SK-N-SH (cell line): Measurements from ENCODE around the gene MAN1A1. TPM values are rescaled to one million over a fixed set of nuclear protein-coding genes. Genes with fewer than 3 reads are reported as not detected.

Experiments used
- CTCF ChIA-PET: fragments of 300-600, 350-600 bp; formaldehyde crosslinking; extraction: SDS; loops from one replicate; lab custom pipeline; 2021; lab: Yijun Ruan, JAX
- POLR2A ChIA-PET: fragments of 350-600 bp; sonication (Branson Sonifier 250); formaldehyde crosslinking; extraction: SDS; loops from one replicate; lab custom pipeline; 2020; ENCODE audit warnings: antibody characterized with exemption, inconsistent platforms; lab: Yijun Ruan, JAX
- DNase-seq: peaks from one replicate; pipeline ENCODE4 v3.0.0; 2012
- H2AFZ ChIP-seq: fragments of 200-600 bp; sonication (generic); 2 replicates; pipeline ENCODE4 v1.8.1; 2016; ENCODE audit warnings: antibody characterized with exemption, mild to moderate bottlenecking, low read depth
- H3F3A ChIP-seq: fragments of 200-600 bp; sonication (generic); replicated peaks from 2 replicates; pipeline ENCODE3; 2016; ENCODE audit warnings: antibody characterized with exemption, mild to moderate bottlenecking; ENCODE audit not compliant: insufficient read depth
- H3K27ac ChIP-seq, 2 experiments: fragments of 200-500 bp in 1 of 2; fragments of 200-600 bp in 1 of 2; sonication (Bioruptor generic) in 1 of 2; sonication (generic), shearing (Covaris generic) in 1 of 2; 2 replicates each; pipeline versions ENCODE4 v1.5.1 to v1.6.1; 2014 to 2016; ENCODE audit warnings: low read depth in 2 of 2, inconsistent platforms in 1 of 2, low read length in 1 of 2, mild to moderate bottlenecking in 1 of 2, mixed read lengths in 1 of 2
- H3K27me3 ChIP-seq: fragments of 200-600 bp; sonication (generic), shearing (Covaris generic); 2 replicates; pipeline ENCODE4 v1.6.1; 2016; ENCODE audit warnings: mixed run types; ENCODE audit not compliant: insufficient read depth
- H3K36me3 ChIP-seq, 2 experiments: fragments of 200-500 bp in 1 of 2; fragments of 200-600 bp in 1 of 2; sonication (Bioruptor generic) in 1 of 2; sonication (generic) in 1 of 2; replicated peaks in 1 of 2; 2 replicates each; pipeline versions ENCODE3 to v1.5.1; 2014 to 2016; ENCODE audit warnings: low read length in 1 of 2, mild to moderate bottlenecking in 1 of 2; ENCODE audit not compliant: insufficient read depth in 2 of 2, control insufficient read depth in 1 of 2
- H3K4me1 ChIP-seq, 2 experiments: fragments of 200-500 bp in 1 of 2; fragments of 200-600 bp in 1 of 2; sonication (Bioruptor generic) in 1 of 2; sonication (generic), shearing (Covaris generic) in 1 of 2; 2 replicates each; pipeline versions ENCODE4 v1.5.1 to v1.6.1; 2014 to 2016; ENCODE audit warnings: low read depth in 1 of 2, low read length in 1 of 2, mixed run types in 1 of 2; ENCODE audit not compliant: insufficient read depth in 2 of 2, control insufficient read depth in 1 of 2
- H3K4me2 ChIP-seq: fragments of 200-600 bp; sonication (generic), shearing (Covaris generic); 2 replicates; pipeline ENCODE4 v1.6.1; 2017; ENCODE audit warnings: mixed run types
- H3K4me3 ChIP-seq, 2 experiments: fragments of 200-500 bp in 1 of 2; fragments of 200-600 bp in 1 of 2; sonication (Bioruptor generic) in 1 of 2; sonication (generic), shearing (Covaris generic) in 1 of 2; 2 replicates each; pipeline versions ENCODE4 v1.5.1 to v1.8.1; 2014 to 2016; ENCODE audit warnings: low read depth in 2 of 2, inconsistent platforms in 1 of 2, low read length in 1 of 2, mild to moderate bottlenecking in 1 of 2, mixed read lengths in 1 of 2, moderate library complexity in 1 of 2
- H3K79me2 ChIP-seq: fragments of 200-600 bp; sonication (generic); 2 replicates; pipeline ENCODE4 v1.8.1; 2017; ENCODE audit warnings: mild to moderate bottlenecking; ENCODE audit not compliant: insufficient read depth
- H3K9ac ChIP-seq: fragments of 200-600 bp; sonication (generic); 2 replicates; pipeline ENCODE4 v1.6.1; 2017; ENCODE audit warnings: mixed run types
- H3K9me2 ChIP-seq: fragments of 200-600 bp; sonication (generic); 2 replicates; pipeline ENCODE4 v1.6.1; 2017; ENCODE audit warnings: mixed run types
- H3K9me3 ChIP-seq: fragments of 200-600 bp; sonication (generic); 2 replicates; pipeline ENCODE4 v1.6.1; 2017; ENCODE audit warnings: mixed run types, mild to moderate bottlenecking, moderate library complexity
- H4K20me1 ChIP-seq: fragments of 200-600 bp; sonication (generic); 2 replicates; pipeline ENCODE4 v1.6.1; 2017; ENCODE audit warnings: mild to moderate bottlenecking, mixed run types; ENCODE audit not compliant: insufficient read depth
- CHD2 ChIP-seq: fragments of 150-350 bp; IDR thresholded peaks from 2 replicates; pipeline ENCODE4 v1.6.1; 2018; ENCODE audit warnings: low read length; ENCODE audit not compliant: partially characterized antibody
- EP300 ChIP-seq, 2 experiments: IDR thresholded peaks; 2 replicates each; pipeline versions ENCODE4 v1.4.0 to v1.6.1; 2012; ENCODE audit warnings: borderline replicate concordance in 1 of 2, low read depth in 1 of 2, low read length in 1 of 2
- FOXJ3 ChIP-seq: sonication (generic); formaldehyde crosslinking; IDR thresholded peaks from 2 replicates; pipeline ENCODE4 v1.5.1; 2020; ENCODE audit warnings: mild to moderate bottlenecking, missing genetic modification reagents
- FOXM1 ChIP-seq: IDR thresholded peaks from 2 replicates; pipeline ENCODE4 v1.4.0; 2012; ENCODE audit warnings: low read depth, mild to moderate bottlenecking
- GATA2 ChIP-seq: sonication (generic); formaldehyde crosslinking; IDR thresholded peaks from 2 replicates; pipeline ENCODE4 v1.5.0; 2020; ENCODE audit warnings: mild to moderate bottlenecking, missing genetic modification reagents
- POLR2AphosphoS5 ChIP-seq: IDR thresholded peaks from 2 replicates; pipeline ENCODE4 v1.6.1; 2012; ENCODE audit warnings: low read depth, low read length
- RCOR1 ChIP-seq: fragments of 150-350 bp; IDR thresholded peaks from 2 replicates; pipeline ENCODE4 v1.6.1; 2017; ENCODE audit warnings: antibody characterized with exemption, low read length
- RXRA ChIP-seq: IDR thresholded peaks from 2 replicates; pipeline ENCODE4 v1.4.0; 2012; ENCODE audit warnings: low read depth, mild to moderate bottlenecking, borderline replicate concordance
- SIN3A ChIP-seq: IDR thresholded peaks from 2 replicates; pipeline ENCODE4 v1.6.1; 2012; ENCODE audit warnings: low read depth, mild to moderate bottlenecking, low read length, moderate library complexity, borderline replicate concordance
- TAF1 ChIP-seq: IDR thresholded peaks from 2 replicates; pipeline ENCODE4 v1.6.1; 2012; ENCODE audit warnings: low read depth, mild to moderate bottlenecking, low read length, moderate library complexity, borderline replicate concordance
- TCF12 ChIP-seq: IDR thresholded peaks from 2 replicates; pipeline ENCODE4 v1.4.0; 2012
- TEAD4 ChIP-seq: IDR thresholded peaks from 2 replicates; pipeline ENCODE4 v1.4.0; 2012; ENCODE audit warnings: mild to moderate bottlenecking, borderline replicate concordance; ENCODE audit not compliant: insufficient read depth
- WGBS: methylation state at CpG from one replicate; pipeline ENCODE4 v1.1.6; 2017; ENCODE audit warnings: low lambda C conversion rate; 5-methylcytosine and 5-hydroxymethylcytosine counted together
- polyA plus RNA-seq, 3 experiments: library from polyadenylated mRNA; depleted of rRNA; stranded (reverse); fragments of >200 nt; gene quantifications; 2 replicates each; pipeline ENCODE4 v1.2.3, GENCODE V29; 2012
- TF ChIP-seq, protein P1 (sequence below): IDR thresholded peaks from 2 replicates; pipeline ENCODE4; 2012
- TF ChIP-seq, protein P2 (sequence below): IDR thresholded peaks from 2 replicates; pipeline ENCODE4 v1.4.0; 2012; ENCODE audit warnings: low read depth, borderline replicate concordance
- TF ChIP-seq, protein P3 (sequence below): IDR thresholded peaks from 2 replicates; pipeline ENCODE4 v1.4.0; 2012; ENCODE audit warnings: low read depth, borderline replicate concordance

MAN1A1 gene
- polyA plus RNA-seq, 1 of the 3 experiments (the other 2 are of a cell fraction), result 28.0 TPM

DNA sequence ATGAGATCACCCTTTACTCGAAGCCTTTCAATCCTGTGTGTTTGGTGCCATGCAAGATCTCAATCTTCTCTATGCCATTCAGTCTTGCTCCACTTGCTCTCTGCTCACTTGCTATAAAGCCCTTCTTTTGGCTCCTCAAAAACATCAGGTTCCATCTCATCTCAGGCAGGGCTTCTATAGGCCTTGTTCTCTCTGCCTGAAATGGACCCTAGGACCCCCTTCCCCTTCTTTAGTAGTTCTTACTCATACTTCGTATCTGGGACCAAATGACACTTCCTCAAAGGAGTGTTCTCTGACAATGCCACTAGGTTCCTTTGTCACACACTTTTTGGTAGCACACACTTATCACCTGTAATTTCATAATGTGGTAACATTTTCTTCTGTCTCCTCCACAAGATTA lies 154.4 kb downstream of the MAN1A1 start:
- Histone ChIP-seq H3K9ac (no peak overlapping the region), H3K36me3 (peaks cover 33 to 36% of the 10 kb centered on the region in 2 experiments), H3K9me3 (no peaks in the 10 kb centered on the region), H3K27me3 (no peaks in the 10 kb centered on the region), H3K4me1 (peaks cover 0 to 28% of the 10 kb centered on the region in 2 experiments; a peak in 2 of 4 replicates), H3K79me2 (no peaks in the 10 kb centered on the region), H3K4me2 (no peak overlapping the region), H4K20me1 (no peaks in the 10 kb centered on the region), H2AFZ (no peak overlapping the region), H3F3A (no peaks in the 10 kb centered on the region), H3K9me2 (no peaks in the 10 kb centered on the region), H3K27ac (peak overlapping the region in 1 of 2 experiments; percentile 98; a peak in 2 of 4 replicates), H3K4me3 (no peak overlapping the region)
- ChIA-PET CTCF (interaction anchor here (1.7 kb wide), 1 partner anchor 46 kb away, joined by 4 read pairs; no protein-coding TSS in a partner anchor), POLR2A (no interaction called here)
- TF ChIP-seq RXRA, result no peak
- TF ChIP-seq GATA2, result 0 out of 2 replicates have a peak, but pooled peaks have one; percentile 9
- no peak for TF ChIP-seq TEAD4
- no peak for TF ChIP-seq SIN3A
- TF ChIP-seq POLR2AphosphoS5, result no peak
- TF ChIP-seq TAF1, result no peak
- no peak for DNase-seq
- WGBS, result 81% methylated on average over 2 of the region's 2 CpGs

DNA sequence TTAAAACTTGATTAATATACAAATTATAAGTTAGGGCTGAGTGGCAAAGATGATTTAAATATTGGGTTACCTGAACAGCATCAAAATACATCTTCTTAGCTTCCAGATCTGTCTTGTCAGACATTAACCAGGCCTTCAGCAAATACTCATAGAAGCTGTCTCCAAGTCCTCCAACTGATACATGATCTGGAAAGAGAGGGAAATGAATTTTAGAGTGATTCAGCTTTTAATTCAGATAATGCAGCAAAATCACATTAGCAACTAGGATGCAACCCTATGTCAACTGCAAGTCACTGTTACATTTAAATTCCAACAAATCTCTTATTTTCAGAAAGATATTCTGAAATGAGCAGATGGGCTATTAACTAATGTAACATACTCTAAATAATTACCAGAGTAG lies 155.9 kb downstream of the MAN1A1 start:
- H3K9me2 ChIP-seq, result no peaks in the 10 kb centered on the region
- peak; percentile 24 for DNase-seq
- no peaks in the 10 kb centered on the region for H3K9me3 ChIP-seq
- no peak overlapping the region for H3K9ac ChIP-seq
- no peaks in the 10 kb centered on the region for H3F3A ChIP-seq
- no peak overlapping the region for H3K4me3 ChIP-seq
- H3K4me1 ChIP-seq, result peaks cover 0 to 30% of the 10 kb centered on the region in 2 experiments; a peak in 2 of 4 replicates
- H3K36me3 ChIP-seq, result peaks cover 34 to 48% of the 10 kb centered on the region in 2 experiments
- no peak overlapping the region for H3K4me2 ChIP-seq
- no peaks in the 10 kb centered on the region for H3K27me3 ChIP-seq
- ChIA-PET CTCF (interaction anchor here (1.0 to 1.3 kb wide), 2 partner anchors 47 to 157 kb away, joined by 3 to 4 read pairs; no protein-coding TSS in a partner anchor), POLR2A (no interaction called here)
- TF ChIP-seq TEAD4 (0 out of 2 replicates have a peak, but pooled peaks have one; percentile 23), TCF12 (peak; percentile 61), CHD2 (peak; percentile 36), TAF1 (no peak), EP300 (IDR thresholded peaks at IDR 0.05; ENCODE audit: borderline replicate concordance in 1 of 2, low read depth in 1 of 2, low read length in 1 of 2) (peak in 1 of 2 experiments; percentile 87; a peak in 1 of 4 replicates), GATA2 (peak; percentile 58), FOXM1 (no peak), FOXJ3 (peak; percentile 36; the same call in 1 of the 2 replicates), RCOR1 (peak; percentile 92), POLR2AphosphoS5 (peak; percentile 36; the same call in 1 of the 2 replicates)
- TF ChIP-seq, protein P1, sequence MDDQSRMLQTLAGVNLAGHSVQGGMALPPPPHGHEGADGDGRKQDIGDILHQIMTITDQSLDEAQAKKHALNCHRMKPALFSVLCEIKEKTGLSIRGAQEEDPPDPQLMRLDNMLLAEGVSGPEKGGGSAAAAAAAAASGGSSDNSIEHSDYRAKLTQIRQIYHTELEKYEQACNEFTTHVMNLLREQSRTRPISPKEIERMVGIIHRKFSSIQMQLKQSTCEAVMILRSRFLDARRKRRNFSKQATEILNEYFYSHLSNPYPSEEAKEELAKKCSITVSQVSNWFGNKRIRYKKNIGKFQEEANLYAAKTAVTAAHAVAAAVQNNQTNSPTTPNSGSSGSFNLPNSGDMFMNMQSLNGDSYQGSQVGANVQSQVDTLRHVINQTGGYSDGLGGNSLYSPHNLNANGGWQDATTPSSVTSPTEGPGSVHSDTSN, result peak; percentile 20; the same call in 1 of the 2 replicates
- TF ChIP-seq, protein P2, sequence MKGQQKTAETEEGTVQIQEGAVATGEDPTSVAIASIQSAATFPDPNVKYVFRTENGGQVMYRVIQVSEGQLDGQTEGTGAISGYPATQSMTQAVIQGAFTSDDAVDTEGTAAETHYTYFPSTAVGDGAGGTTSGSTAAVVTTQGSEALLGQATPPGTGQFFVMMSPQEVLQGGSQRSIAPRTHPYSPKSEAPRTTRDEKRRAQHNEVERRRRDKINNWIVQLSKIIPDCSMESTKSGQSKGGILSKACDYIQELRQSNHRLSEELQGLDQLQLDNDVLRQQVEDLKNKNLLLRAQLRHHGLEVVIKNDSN, result no peak
- TF ChIP-seq, protein P3, sequence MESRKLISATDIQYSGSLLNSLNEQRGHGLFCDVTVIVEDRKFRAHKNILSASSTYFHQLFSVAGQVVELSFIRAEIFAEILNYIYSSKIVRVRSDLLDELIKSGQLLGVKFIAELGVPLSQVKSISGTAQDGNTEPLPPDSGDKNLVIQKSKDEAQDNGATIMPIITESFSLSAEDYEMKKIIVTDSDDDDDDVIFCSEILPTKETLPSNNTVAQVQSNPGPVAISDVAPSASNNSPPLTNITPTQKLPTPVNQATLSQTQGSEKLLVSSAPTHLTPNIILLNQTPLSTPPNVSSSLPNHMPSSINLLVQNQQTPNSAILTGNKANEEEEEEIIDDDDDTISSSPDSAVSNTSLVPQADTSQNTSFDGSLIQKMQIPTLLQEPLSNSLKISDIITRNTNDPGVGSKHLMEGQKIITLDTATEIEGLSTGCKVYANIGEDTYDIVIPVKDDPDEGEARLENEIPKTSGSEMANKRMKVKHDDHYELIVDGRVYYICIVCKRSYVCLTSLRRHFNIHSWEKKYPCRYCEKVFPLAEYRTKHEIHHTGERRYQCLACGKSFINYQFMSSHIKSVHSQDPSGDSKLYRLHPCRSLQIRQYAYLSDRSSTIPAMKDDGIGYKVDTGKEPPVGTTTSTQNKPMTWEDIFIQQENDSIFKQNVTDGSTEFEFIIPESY, result no peak
- no peak overlapping the region for H2AFZ ChIP-seq
- H4K20me1 ChIP-seq, result no peaks in the 10 kb centered on the region
- no peaks in the 10 kb centered on the region for H3K79me2 ChIP-seq
- H3K27ac ChIP-seq, result peak overlapping the region in 1 of 2 experiments; percentile 11; a peak in 1 of 4 replicates
